Hippocampal formation (tissue), 2 donors: ENCODE measurements around the gene TEDC2.

ENCODE experiments used
- DNase-seq, 2 donors: peaks; one replicate each; lab custom pipeline; 2025; lab: John Stamatoyannopoulos, UW

TEDC2 gene

GRCh38 chr16:2494616-2495015 lies 34.7 kb downstream of the TEDC2 start:
- DNase-seq: no peak

DNA sequence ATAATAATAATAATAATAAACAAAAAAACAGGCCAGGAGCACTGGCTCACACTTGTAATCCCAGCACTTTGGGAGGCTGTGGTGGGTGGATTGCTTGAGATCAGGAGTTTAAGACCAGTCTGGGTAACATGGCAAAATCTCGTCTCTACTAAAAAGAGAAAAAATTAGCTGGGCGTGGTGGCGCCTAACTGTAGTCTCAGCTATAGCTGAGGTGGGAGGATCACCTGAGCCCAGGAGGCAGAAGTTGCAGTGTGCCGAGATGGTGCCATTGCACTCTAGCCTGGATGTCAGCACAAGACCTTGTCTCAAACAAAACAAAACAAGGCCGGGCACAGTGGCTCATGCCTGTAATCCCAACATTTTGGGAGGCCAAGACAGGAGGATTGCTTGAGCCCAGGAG lies 35.1 kb downstream of the TEDC2 start:
- no peak for DNase-seq

- no peak for DNase-seq
Measured at GRCh38 chr16:2496223-2497115, 36.6 kb downstream of the TEDC2 start.

DNA sequence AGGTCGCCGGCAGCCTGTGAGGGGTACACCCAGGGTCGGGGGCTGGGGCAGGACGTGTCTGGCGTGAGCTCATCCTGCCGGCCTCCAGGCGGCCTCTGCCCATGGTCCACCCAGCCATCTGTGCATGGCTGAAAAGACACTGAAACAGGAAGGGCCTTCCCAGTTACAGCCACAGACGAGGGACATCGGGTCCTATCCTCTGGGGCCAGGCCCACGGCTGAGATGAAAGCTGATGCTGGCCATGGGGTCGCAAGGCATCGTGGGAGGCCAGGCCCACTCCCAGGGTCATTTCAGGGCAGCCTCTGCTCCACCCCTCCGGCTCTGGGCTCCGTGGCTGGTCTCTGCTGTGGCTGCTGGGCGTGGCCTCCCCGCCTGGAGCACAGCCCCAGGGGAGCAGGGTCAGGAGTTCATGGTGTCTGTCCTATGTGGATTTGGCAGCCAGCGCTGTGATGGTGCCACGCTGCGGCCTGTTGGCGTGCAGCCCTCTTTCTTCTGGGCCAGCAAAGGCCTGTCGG lies 37.3 kb downstream of the TEDC2 start:
- no peak for DNase-seq

DNA sequence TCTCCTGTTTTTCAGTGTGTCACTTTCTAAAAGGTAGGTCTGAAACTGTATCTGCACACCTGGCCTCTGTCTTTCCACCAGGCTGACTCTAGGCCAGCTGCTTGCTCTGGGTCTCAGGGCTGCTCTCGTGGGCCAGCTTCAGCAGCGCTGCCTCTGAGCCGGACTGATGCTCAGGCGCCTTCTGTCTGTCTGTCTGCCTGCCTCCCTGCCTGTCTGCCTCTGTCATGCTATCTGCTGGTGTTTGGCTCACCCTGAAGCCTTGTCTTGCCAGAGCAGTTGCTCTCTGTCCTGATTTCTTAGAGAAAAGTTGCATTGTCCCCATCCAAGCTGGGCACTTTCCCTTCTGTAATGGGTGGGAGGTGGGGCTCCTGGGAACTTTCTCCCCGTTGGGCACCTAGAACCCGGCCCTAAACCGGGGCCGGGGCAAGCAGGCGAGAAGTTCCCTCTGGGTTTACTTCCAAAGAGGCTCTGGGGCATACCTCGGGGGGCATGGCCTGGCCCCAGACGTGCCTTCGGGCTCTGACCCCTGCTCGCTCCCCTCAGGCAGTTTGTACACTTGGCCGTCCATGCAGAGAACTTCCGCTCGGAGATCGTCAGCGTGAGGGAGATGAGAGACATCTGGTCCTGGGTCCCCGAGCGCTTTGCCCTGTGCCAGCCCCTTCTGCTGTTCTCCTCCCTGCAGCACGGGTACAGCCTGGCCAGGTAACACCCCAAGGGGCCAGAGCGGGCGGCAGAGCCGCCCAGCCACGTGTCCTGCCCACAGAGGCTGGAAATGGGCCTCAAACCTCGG lies 38.0 kb downstream of the TEDC2 start:
- DNase-seq: no peak

DNA sequence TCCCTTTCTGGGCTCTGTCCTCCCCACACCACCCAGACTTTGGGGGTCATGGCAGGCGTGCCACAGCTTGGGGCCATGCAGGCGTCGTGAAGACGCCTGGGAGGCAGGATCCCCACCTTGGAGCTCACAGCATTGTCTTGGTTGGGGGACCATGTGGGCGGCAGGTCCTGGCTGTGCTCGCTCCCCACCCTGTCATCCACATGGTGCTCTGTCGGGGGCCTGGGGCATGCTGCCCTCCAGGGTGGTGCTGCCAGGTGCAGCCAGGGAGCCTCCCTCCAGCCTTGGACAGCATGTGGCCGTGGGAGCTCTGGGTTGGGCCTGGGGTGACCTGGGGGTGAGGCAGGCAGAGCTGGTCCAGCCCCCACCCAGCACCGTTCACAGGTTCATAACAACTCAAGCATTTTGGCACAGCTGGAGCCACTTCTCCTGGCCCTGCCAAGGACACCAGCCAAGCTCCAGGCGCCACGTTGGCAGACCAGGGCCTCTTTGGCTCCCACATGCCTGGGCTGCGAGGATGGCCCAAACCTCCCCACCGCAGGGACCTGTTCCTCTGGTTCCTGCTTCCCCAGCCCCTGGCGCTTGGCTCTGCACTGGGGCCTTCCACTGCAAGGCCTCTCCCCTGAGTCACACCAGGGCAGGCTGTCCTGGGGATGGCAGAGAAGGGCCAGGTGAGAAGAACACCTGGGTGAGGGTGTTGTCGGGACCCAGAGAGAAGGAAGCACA lies 38.8 kb downstream of the TEDC2 start:
- DNase-seq: no peak

- no peak for DNase-seq
Measured at GRCh38 chr16:2499454-2499853, 39.5 kb downstream of the TEDC2 start.

DNA sequence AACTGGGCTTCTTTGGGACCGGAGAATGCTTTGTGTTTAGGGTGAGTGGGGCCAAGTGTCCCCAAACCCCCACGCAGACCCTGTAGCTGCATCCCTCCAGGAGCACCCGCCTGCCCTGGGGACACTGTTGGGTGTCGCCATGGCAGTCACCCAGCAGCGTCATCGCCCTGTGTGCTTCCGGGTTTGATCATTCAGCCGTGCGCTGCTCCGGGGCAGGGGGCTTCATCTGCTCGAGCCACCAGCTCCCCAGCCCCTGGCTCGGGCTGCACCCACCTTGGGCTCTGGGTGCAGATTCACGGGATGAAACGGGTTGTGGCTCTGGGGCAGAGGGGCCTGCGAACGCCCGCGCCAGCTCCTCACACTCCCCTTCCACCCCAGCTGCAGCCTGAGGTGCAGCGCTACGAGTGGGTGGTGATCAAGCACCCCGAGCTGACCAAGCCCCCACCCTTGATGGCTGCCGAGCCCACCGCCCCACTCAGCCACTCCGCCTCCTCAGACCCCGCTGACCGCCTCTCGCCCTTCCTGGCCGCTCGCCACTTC lies 40.1 kb downstream of the TEDC2 start:
- DNase-seq: no peak

- DNase-seq: no peak
Measured at GRCh38 chr16:2500430-2500917, 40.6 kb downstream of the TEDC2 start.

DNA sequence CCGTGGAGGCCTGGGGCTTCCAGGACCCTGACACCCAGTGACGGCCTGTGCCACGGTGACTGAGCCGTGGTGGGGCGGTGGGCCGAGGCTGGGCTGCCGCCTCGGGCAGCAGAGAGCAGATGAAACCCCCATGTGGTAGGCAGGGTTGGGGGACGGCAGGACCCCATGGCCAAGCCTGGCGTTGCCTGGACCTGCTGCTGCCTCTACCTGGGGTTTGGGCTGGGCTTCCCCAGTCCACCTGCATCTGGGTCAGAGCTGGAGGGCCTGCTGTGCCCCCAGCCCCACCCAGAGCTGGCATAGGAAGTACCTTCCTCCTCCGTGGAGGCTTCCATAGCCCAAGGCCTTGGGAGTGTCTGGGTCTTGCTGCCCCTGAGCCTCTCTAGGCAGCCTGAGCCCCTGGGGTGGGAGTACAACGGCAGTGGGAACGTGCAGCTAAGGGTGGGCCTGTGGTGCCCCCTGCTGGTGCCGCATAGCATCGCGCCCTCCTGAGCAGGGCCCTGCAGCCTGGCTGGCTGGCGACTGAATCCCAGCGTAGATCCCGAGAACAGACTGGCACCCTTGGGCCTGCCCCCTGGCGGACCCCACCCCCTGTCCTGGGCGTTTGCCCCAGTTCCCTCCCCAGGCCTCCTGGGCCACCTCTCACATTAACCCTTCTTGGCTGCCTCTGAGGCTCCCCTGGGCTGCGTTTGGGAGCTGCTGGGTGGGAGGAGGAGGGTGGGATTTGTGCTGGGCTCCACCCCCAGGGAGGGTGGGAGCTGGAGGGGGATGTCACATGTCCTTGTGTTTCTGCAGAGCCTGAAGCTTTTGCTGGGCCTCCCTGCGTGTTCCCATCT lies 41.2 kb downstream of the TEDC2 start:
- DNase-seq: peak; percentile 83 to 92

DNA sequence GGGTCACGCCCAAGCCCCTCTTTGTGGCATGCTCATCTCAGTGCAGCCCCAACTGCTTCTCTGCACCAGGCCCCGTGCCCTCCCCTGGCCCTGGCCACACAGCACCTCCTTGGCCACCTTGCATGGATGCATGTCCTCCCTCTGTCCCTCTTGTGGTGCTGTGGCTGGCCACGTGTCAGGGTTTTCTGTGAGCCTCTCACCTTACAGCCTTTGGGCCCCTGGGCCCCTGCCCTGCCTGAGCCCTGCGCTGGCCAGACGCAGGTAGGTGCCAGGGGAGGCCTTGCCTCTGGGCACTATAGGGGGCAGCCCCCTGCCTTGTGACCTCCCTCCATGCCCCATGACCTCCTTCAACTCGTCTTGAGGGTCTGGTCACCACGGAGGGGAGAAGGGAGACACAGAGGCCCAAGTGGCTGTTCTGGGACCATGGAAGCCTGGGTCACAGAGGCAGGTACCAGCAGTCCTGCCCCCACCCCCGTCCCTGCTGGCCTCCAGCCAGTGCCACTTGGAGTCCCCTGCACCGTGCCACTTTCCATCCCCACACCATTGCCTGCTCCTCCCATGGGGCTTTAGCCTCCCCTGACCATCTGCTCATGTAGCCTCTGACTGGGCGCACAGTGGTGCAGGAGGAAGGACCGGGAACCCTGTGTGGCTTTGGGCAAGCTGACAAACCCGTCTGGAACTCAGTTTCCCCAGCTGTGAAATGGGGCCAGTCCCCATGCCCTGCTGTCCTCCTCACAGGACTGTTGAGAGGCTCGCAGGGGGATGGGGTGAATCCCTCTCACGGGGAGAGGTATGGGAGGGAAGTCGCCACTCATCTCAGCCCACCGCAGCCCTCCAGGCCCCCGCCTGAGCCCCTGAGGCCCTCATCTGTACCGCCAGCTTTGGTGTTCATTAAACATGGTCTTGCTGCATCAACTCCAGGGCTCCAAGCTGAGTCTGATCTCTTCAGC lies 42.3 kb downstream of the TEDC2 start:
- DNase-seq: no peak

GRCh38 chr16:2505695-2506094 lies 45.8 kb downstream of the TEDC2 start:
- DNase-seq: no peak

DNA sequence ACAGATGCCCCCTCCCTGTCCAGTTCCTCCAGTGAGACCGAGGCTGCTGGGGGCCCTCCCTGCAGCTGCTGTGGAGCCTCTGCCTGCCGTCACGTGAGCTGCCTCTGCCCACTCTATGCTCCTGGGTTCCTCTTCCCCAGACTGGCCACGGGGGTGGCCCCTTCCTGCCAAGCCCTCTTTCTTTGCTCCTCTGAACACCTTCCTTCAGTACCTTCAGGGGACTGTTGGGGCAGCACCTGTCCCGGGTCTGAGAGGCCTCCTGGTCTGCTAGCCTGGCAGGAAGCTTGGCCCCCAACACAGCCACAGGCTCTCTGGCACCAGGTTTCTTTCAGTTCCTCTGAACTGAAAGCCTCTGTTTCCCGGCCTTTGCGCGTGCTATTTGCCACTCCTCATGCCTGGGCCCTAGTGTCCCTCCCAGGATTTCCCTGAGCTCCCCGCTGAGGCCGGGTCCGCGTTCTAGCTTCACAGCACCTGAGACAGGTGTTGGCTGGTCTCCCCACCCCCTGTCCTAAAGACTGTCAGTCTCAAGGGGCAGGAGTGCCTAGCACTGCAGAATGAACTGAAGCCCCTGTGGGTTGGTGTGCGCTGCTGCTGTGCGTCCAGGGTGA lies 47.2 kb downstream of the TEDC2 start:
- DNase-seq: no peak

- DNase-seq: peak in 1 of 2 donors; percentile 23
Measured at GRCh38 chr16:2507665-2508064, 47.8 kb downstream of the TEDC2 start.

- no peak for DNase-seq
Measured at GRCh38 chr16:2508722-2509400, 49.0 kb downstream of the TEDC2 start.

GRCh38 chr16:2511128-2511800 lies 51.4 kb downstream of the TEDC2 start:
- DNase-seq: no peak

DNA sequence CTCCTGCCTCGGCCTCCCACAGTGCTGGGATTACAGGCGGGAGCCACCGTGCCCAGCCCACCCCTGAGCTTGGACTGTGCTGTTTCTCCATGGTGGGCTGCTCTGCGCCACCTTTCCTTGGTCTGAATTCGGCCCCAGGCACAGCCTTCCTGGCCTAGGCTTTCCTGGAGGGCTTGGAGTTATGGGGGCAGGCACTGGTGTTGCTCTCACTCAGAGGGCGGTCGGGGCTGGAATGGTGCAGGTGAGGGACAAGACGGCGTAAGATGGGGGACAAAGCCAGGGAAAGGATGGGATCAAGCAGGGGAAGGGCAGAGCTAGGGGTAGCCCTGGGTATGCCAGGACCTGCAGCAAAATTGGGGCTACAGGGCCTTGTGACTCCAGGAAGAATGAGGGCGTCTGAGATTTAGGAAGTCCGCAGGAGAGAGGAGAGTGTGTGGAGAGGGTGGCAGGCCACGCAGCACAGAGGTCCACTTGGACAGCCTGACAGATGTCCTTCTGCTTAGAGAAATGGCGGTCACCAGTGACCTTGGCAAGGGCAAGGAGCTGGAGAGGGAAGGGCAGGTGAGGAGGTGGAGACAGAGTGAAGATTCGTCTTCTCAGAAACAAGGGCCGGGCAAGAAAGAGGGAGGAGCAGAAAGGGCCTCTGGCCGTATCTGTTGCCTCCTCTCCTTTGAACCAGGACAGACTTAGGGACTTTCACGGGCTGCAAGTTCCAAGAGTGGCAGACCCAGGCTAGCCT lies 52.3 kb downstream of the TEDC2 start:
- DNase-seq: no peak
